Ovary (tissue), 9 donors: ENCODE measurements around the gene IDH3B. TPM values are rescaled to one million over a fixed set of nuclear protein-coding genes. Genes with fewer than 3 reads are reported as not detected.
A peak's percentile ranks its signal among the peaks of the same experiment; 100 is the strongest.

Experiments used
- DNase-seq, 5 donors: peaks; one replicate each; pipeline ENCODE4 v3.0.0-alpha.2; 2019 to 2020
- H3K27ac ChIP-seq, 2 donors: fragments of 200-600 bp; one replicate each; pipeline versions ENCODE4 v1.5.1 to v1.8.0; 2019 to 2022
- H3K27me3 ChIP-seq: fragments of 200-600 bp; one replicate; pipeline ENCODE4 v1.8.0; 2022
- H3K36me3 ChIP-seq: fragments of 200-600 bp; sonication (generic); one replicate; pipeline ENCODE4 v1.5.1; 2019
- H3K4me1 ChIP-seq: one replicate; pipeline ENCODE4 v1.8.1; 2013; ENCODE audit warnings: mild to moderate bottlenecking, moderate library complexity; ENCODE audit not compliant: insufficient read depth
- H3K4me3 ChIP-seq: fragments of 200-600 bp; sonication (generic); one replicate; pipeline ENCODE4 v1.5.1; 2017
- H3K9me3 ChIP-seq, 2 donors: fragments of 200-600 bp in 1 of 2; sonication (generic) in 1 of 2; one replicate each; pipeline versions ENCODE4 v1.5.1 to v1.8.1; 2013 to 2019; ENCODE audit warnings: mild to moderate bottlenecking in 1 of 2, moderate library complexity in 1 of 2
- CTCF ChIP-seq, 3 donors: fragments of 450-650 bp in 2 of 3; fragments of 200-600 bp in 1 of 3; IDR thresholded peaks; one replicate each; pipeline versions ENCODE4 v1.5.1 to v1.8.0; 2016 to 2022; ENCODE audit warnings: antibody characterized with exemption in 3 of 3, mild to moderate bottlenecking in 1 of 3
- EP300 ChIP-seq: sonication (generic); formaldehyde crosslinking; IDR thresholded peaks from one replicate; pipeline ENCODE4 v1.6.1; 2017; ENCODE audit warnings: antibody characterized with exemption
- POLR2A ChIP-seq: fragments of 450-650 bp; IDR thresholded peaks from one replicate; pipeline ENCODE4 v1.6.1; 2017; ENCODE audit warnings: antibody characterized with exemption, mild to moderate bottlenecking, moderate library complexity
- WGBS, 3 donors: extraction: QIAGEN DNeasy Blood & Tissue Kit in 1 of 3; methylation state at CpG; one replicate each; pipeline versions ENCODE4 v1.1.5 to v1.1.7; 2013 to 2017; 5-methylcytosine and 5-hydroxymethylcytosine counted together
- intact Hi-C, 4 donors: fragments of 100-400 bp; cut with DNase I; formaldehyde crosslinking; loops; one replicate each; pipeline versions ENCODE4 v1.11.0 to v1.15.1; 2022 to 2023
- polyA plus RNA-seq, 2 donors: library from polyadenylated mRNA; stranded (reverse); fragments of 200-250 nt in 1 of 2; fragments of 350-450 nt in 1 of 2; fragmentation: Illumina TruSeq in 1 of 2; extraction: RNeasy Lipid Tissue Mini Kit (QIAGEN cat#74804) in 1 of 2; gene quantifications; one replicate each; pipeline ENCODE4 v1.2.3, GENCODE V29; 2013 to 2014
- total RNA-seq, 7 donors: library from RNA; depleted of rRNA in 2 of 7; stranded (reverse); fragments of >200 nt in 2 of 7; fragmentation: NEBNext Ultra II Directional in 3 of 7; extraction: Animal tissue kit (Norgen Biotek cat#: 25700) in 3 of 7; gene quantifications; one replicate each; pipeline versions ENCODE4 v1.1.0 to v1.2.4, GENCODE V29; 2016 to 2023
- donor health status: DM: no; HTN: no; CAD: no; lungs with moderate emphysema.
- donor health status: DM: no; HTN: no; CAD: no.
- donor health status: Bipolar disorder and iron deficiency.
- donor health status: DM: yes; HTN: yes; CAD: no.
- donor health status: DM: no; HTN: no; CAD: no.
- donor health status: DM: yes; HTN: yes; CAD: no.

IDH3B gene
- total and polyA plus RNA-seq, 9 donors: 68.1 to 105 (median 85.9) TPM

DNA sequence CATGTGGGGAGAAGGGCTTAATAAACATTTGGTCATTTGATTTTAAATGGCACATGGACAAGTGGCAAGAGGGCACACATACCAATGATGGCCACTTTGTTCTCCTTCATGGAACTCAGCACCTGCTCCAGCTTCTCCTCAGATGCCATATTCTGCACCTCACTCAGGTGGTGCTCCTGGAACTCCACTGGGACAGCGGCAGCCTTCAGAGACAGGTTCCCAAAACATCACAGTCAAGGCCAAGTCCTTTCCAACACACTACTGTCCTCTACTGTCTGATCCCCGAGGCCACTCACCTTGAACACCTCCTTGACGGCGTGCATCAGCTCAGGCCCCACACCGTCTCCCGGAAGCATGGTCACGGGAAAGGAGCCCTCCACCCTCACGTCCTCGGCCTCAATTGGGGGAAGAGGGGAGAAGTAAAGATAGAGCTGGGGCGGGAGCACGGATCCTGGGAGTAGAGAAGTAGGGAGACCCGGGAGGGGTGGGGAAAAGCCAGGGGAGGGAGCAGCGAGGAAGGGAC lies 591 bp downstream of the IDH3B start:
- Histone ChIP-seq H3K27ac (peak overlapping the region; percentile 56 to 91), H3K9me3 (no peaks in the 10 kb centered on the region), H3K27me3 (no peaks in the 10 kb centered on the region), H3K36me3 (no peaks in the 10 kb centered on the region), H3K4me1 (peaks cover 5% of the 10 kb centered on the region), H3K4me3 (peak overlapping the region; percentile 70)
- intact Hi-C loops: no loop called here
- no peak for DNase-seq
- 4 to 6% (median 4%) methylated on average over 13 of the region's 13 CpGs for WGBS, 3 donors
- TF ChIP-seq EP300 (no peak), CTCF (IDR thresholded peaks at IDR 0.05) (no peak), POLR2A (no peak)

DNA sequence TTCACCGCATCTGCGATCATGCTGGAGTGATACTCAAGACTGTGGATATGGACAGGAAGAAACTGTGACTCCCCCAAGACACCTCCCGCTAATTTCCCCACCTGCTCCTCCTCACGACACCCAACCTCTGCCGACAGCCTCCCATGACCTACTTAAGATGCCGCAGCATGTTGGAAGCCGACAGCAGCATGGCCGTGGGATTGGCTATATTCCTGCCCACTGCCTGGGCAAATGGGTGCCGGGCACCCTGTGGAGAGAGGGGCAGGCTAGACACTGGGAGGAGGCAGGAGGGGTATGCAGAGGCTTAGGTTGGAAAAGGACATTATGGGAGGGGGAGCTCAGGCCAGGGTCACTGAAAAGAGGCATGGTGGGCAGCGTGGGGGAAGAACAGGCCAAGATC lies 4.5 kb downstream of the IDH3B start:
- H3K4me1 ChIP-seq: peaks cover 5% of the 10 kb centered on the region
- TF ChIP-seq CTCF (IDR thresholded peaks at IDR 0.05) (no peak), POLR2A (no peak), EP300 (no peak)
- no peaks in the 10 kb centered on the region for H3K27me3 ChIP-seq
- intact Hi-C loops: loop anchor here in 2 of 4 donors (10.0 kb wide), 1 partner anchor 135 kb away; no protein-coding TSS in a partner anchor
- no peak overlapping the region for H3K27ac ChIP-seq
- no peaks in the 10 kb centered on the region for H3K36me3 ChIP-seq
- DNase-seq: no peak
- no peak overlapping the region for H3K4me3 ChIP-seq
- 76 to 88% (median 81%) methylated on average over 10 of the region's 10 CpGs for WGBS, 3 donors
- no peaks in the 10 kb centered on the region for H3K9me3 ChIP-seq

GRCh38 chr20:2658414-2659354 lies 5.3 kb downstream of the IDH3B start:
- no peak for DNase-seq
- intact Hi-C loops: loop anchor here in 2 of 4 donors (10.0 kb wide), 1 partner anchor 134 kb away; no protein-coding TSS in a partner anchor
- H3K4me1 ChIP-seq: peaks cover 5% of the 10 kb centered on the region
- TF ChIP-seq CTCF (IDR thresholded peaks at IDR 0.05): no peak
- TF ChIP-seq EP300: no peak
- TF ChIP-seq POLR2A: no peak
- H3K4me3 ChIP-seq: no peak overlapping the region
- H3K36me3 ChIP-seq: no peaks in the 10 kb centered on the region
- 62 to 73% (median 67%) methylated on average over 13 of the region's 13 CpGs for WGBS, 3 donors
- no peaks in the 10 kb centered on the region for H3K27me3 ChIP-seq
- H3K27ac ChIP-seq: no peak overlapping the region
- H3K9me3 ChIP-seq: no peaks in the 10 kb centered on the region

- Histone ChIP-seq H3K27ac (no peak overlapping the region), H3K9me3 (no peaks in the 10 kb centered on the region), H3K4me3 (no peak overlapping the region), H3K4me1 (no peaks in the 10 kb centered on the region), H3K27me3 (no peaks in the 10 kb centered on the region), H3K36me3 (no peaks in the 10 kb centered on the region)
- no peak for DNase-seq
- TF ChIP-seq EP300 (no peak), POLR2A (no peak), CTCF (IDR thresholded peaks at IDR 0.05) (no peak)
- intact Hi-C loops: loop anchor here in 2 of 4 donors (10.0 kb wide), 1 partner anchor 133 kb away; no protein-coding TSS in a partner anchor
- 81 to 89% (median 86%) methylated on average over 5 of the region's 5 CpGs for WGBS, 3 donors
These were observed 6.3 kb downstream of the IDH3B start for GRCh38 chr20:2657674-2658073.
